ENCODE data around the gene CCDC102A. TPM values are rescaled to one million over a fixed set of nuclear protein-coding genes. Genes with fewer than 3 reads are reported as not detected.
A peak's percentile ranks its signal among the peaks of the same experiment; 100 is the strongest.

Gene CCDC102A
- polyA plus RNA-seq, 2 of the 4 experiments (the other 2 are of a cell fraction), result 8.0 to 8.3 TPM

DNA sequence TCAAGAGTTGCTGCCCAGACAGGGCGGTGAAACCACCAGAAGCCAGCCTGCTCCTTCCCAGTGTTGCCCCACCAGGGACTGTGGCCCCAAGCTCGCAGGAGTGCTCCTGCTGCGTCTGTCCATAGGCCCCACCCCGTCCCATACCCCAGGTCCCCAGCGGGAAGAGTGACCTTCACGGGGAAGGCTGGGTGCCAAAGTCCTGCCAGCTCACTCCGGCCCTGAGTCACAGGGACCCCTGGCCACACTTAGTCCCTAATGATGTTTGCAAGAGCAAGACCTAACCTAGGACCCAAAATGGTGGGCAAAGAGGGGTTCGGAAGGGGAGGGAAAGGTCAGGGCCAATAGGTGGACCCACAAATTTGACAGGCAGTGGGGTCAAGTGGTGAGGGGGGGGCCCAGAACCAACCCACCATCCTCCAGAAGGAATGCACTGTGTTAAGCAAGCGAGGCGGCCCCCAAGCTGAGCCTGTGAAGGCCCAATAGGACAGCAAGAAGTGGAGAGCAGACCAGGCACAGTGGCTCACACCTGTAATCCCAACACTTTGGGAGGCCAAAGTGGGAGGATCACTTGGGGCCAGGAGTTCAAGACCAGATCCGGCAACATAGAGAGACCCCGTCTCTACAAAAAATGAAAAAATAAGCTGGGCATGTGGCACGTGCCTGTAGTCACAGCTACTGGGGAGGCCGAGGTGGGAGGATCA is 53.4 kb downstream of the CCDC102A start:
- ChIA-PET CTCF (interaction anchor here (0.6 to 8.9 kb wide), 7 partner anchors 7 to 267 kb away, joined by 3 to 70 read pairs (median 3); partner anchors contain the start of gene POLR2C), POLR2A (no interaction called here)
- TF ChIP-seq ZSCAN20 (CRISPR knock-in tag; IDR thresholded peaks at IDR 0.05), result no peak
- no peak for TF ChIP-seq MAZ (IDR thresholded peaks at IDR 0.05; ENCODE audit: borderline replicate concordance, low read depth, low read length)
- TF ChIP-seq CBX2 (IDR thresholded peaks at IDR 0.05; ENCODE audit: borderline replicate concordance, low read depth), result no peak
- TF ChIP-seq, protein P1, sequence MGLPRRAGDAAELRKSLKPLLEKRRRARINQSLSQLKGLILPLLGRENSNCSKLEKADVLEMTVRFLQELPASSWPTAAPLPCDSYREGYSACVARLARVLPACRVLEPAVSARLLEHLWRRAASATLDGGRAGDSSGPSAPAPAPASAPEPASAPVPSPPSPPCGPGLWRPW (IDR thresholded peaks at IDR 0.05), result no peak
- no peak for TF ChIP-seq POLR2AphosphoS2 (conservative IDR thresholded peaks at IDR 0.05; ENCODE audit: low read length)
- no peak for TF ChIP-seq TP53 (CRISPR knock-in tag; IDR thresholded peaks at IDR 0.05)
- TF ChIP-seq ZC3H11A (IDR thresholded peaks at IDR 0.05), result no peak
- TF ChIP-seq NPAS2 (CRISPR knock-in tag; IDR thresholded peaks at IDR 0.05; ENCODE audit: borderline replicate concordance), result no peak
- TF ChIP-seq MAFK (IDR thresholded peaks at IDR 0.05; ENCODE audit: partially characterized antibody), result no peak
- no peak for TF ChIP-seq CBX8 (IDR thresholded peaks at IDR 0.05)
- TF ChIP-seq, protein P2, sequence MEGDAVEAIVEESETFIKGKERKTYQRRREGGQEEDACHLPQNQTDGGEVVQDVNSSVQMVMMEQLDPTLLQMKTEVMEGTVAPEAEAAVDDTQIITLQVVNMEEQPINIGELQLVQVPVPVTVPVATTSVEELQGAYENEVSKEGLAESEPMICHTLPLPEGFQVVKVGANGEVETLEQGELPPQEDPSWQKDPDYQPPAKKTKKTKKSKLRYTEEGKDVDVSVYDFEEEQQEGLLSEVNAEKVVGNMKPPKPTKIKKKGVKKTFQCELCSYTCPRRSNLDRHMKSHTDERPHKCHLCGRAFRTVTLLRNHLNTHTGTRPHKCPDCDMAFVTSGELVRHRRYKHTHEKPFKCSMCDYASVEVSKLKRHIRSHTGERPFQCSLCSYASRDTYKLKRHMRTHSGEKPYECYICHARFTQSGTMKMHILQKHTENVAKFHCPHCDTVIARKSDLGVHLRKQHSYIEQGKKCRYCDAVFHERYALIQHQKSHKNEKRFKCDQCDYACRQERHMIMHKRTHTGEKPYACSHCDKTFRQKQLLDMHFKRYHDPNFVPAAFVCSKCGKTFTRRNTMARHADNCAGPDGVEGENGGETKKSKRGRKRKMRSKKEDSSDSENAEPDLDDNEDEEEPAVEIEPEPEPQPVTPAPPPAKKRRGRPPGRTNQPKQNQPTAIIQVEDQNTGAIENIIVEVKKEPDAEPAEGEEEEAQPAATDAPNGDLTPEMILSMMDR (IDR thresholded peaks at IDR 0.05), result no peak
- TF ChIP-seq EP300 (IDR thresholded peaks at IDR 0.05), result no peak
- TF ChIP-seq FOSB (CRISPR knock-in tag; IDR thresholded peaks at IDR 0.05), result no peak
- TF ChIP-seq HOXB5 (CRISPR knock-in tag; IDR thresholded peaks at IDR 0.05), result no peak
- TF ChIP-seq, protein P3, sequence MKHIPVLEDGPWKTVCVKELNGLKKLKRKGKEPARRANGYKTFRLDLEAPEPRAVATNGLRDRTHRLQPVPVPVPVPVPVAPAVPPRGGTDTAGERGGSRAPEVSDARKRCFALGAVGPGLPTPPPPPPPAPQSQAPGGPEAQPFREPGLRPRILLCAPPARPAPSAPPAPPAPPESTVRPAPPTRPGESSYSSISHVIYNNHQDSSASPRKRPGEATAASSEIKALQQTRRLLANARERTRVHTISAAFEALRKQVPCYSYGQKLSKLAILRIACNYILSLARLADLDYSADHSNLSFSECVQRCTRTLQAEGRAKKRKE (CRISPR knock-in tag; IDR thresholded peaks at IDR 0.05; ENCODE audit: low read depth), result no peak
- no peak for TF ChIP-seq RFX5 (IDR thresholded peaks at IDR 0.05)
- no peak for TF ChIP-seq RAD21 (conservative IDR thresholded peaks at IDR 0.05 in 1 of 2, IDR thresholded peaks at IDR 0.05 in 1 of 2)
- ATAC-seq (no peak), FAIRE-seq (no peak), DNase-seq (ENCODE audit: low read depth in 1 of 2, low spot score in 1 of 2) (no peak)
- Histone ChIP-seq H3K4me3 (no peak overlapping the region), H3K27ac (peak overlapping the region in 1 of 2 experiments; percentile 66; a peak in 3 of 6 replicates), H3K4me2 (peak overlapping the region; percentile 30; the same call in 1 of the 3 replicates), H3K4me1 (peaks cover 77% of the 10 kb centered on the region), H3K9me3 (no peaks in the 10 kb centered on the region)
- 74% methylated on average over 10 of the region's 14 CpGs for WGBS (ENCODE audit: missing lambda C conversion rate)

DNA sequence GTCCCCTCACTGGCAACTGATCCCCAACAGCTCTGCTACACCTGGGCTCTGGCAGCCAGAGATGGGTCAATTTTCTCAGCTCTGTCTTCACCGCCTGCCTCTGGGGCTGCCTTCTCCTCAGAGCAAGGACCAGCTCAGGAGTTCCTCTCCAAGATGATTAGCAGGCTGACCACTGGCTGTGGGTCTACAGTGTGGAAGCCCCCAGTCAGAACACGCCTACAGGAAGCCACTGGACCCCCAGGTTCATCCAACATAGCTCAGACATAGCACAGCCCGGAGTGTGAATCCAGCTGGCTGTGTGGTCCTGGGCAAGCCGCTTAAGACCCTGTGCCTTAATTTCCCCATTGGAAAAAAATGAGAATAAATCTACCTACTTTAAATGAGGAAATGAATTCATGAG is 55.0 kb downstream of the CCDC102A start:
- FAIRE-seq (no peak), ATAC-seq (no peak), DNase-seq (ENCODE audit: low read depth in 1 of 2, low spot score in 1 of 2) (no peak)
- Histone ChIP-seq H3K4me3 (no peak overlapping the region), H3K4me1 (peaks cover 82% of the 10 kb centered on the region), H3K27ac (peak overlapping the region; percentile 96 to 98), H3K4me2 (peak overlapping the region; percentile 93; the same call in 1 of the 3 replicates), H3K9me3 (no peaks in the 10 kb centered on the region)
- ChIA-PET CTCF (interaction anchor here (0.9 to 3.9 kb wide), 7 partner anchors 15 to 65 kb away, joined by 3 to 31 read pairs (median 5); partner anchors contain the start of gene POLR2C), POLR2A (interaction anchor here (1.1 to 2.4 kb wide), 3 partner anchors 10 to 34 kb away, joined by 9 to 15 read pairs (median 11); partner anchors contain the start of genes CIAPIN1, COQ9 and POLR2C)
- 95% methylated on average over 4 of the region's 4 CpGs for WGBS (ENCODE audit: missing lambda C conversion rate)
- no peak for TF ChIP-seq NR3C1 (IDR thresholded peaks at IDR 0.05)
- TF ChIP-seq ZFP36 (IDR thresholded peaks at IDR 0.05; ENCODE audit: borderline replicate concordance, partially characterized antibody), result no peak
- TF ChIP-seq, protein P4, sequence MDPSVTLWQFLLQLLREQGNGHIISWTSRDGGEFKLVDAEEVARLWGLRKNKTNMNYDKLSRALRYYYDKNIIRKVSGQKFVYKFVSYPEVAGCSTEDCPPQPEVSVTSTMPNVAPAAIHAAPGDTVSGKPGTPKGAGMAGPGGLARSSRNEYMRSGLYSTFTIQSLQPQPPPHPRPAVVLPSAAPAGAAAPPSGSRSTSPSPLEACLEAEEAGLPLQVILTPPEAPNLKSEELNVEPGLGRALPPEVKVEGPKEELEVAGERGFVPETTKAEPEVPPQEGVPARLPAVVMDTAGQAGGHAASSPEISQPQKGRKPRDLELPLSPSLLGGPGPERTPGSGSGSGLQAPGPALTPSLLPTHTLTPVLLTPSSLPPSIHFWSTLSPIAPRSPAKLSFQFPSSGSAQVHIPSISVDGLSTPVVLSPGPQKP (IDR thresholded peaks at IDR 0.05; ENCODE audit: low read depth, low read length), result no peak
- TF ChIP-seq NFE2L2 (conservative IDR thresholded peaks at IDR 0.05; ENCODE audit: low read length), result no peak
- TF ChIP-seq POLR2A (IDR thresholded peaks at IDR 0.05; ENCODE audit: low read length), result no peak
- TF ChIP-seq HOXB13 (CRISPR knock-in tag; IDR thresholded peaks at IDR 0.05; ENCODE audit: low read depth), result no peak
- no peak for TF ChIP-seq MAZ (IDR thresholded peaks at IDR 0.05; ENCODE audit: borderline replicate concordance, low read depth, low read length)
- no peak for TF ChIP-seq ZNF302 (CRISPR knock-in tag; IDR thresholded peaks at IDR 0.05)
- no peak for TF ChIP-seq KDM1A (IDR thresholded peaks at IDR 0.05; ENCODE audit: low read depth)
- TF ChIP-seq JUN (IDR thresholded peaks at IDR 0.05), result no peak
- TF ChIP-seq, protein P5, sequence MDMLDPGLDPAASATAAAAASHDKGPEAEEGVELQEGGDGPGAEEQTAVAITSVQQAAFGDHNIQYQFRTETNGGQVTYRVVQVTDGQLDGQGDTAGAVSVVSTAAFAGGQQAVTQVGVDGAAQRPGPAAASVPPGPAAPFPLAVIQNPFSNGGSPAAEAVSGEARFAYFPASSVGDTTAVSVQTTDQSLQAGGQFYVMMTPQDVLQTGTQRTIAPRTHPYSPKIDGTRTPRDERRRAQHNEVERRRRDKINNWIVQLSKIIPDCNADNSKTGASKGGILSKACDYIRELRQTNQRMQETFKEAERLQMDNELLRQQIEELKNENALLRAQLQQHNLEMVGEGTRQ (IDR thresholded peaks at IDR 0.05), result no peak
- TF ChIP-seq MYC (IDR thresholded peaks at IDR 0.05; ENCODE audit: borderline replicate concordance, low read length), result no peak
- no peak for TF ChIP-seq JUNB (IDR thresholded peaks at IDR 0.05)
- TF ChIP-seq CBX2 (IDR thresholded peaks at IDR 0.05; ENCODE audit: borderline replicate concordance, low read depth), result no peak
- TF ChIP-seq, protein P2 (IDR thresholded peaks at IDR 0.05), result no peak
- TF ChIP-seq RAD21 (conservative IDR thresholded peaks at IDR 0.05 in 1 of 2, IDR thresholded peaks at IDR 0.05 in 1 of 2), result no peak
- TF ChIP-seq HEYL (CRISPR knock-in tag; IDR thresholded peaks at IDR 0.05), result no peak
- TF ChIP-seq EHMT2 (IDR thresholded peaks at IDR 0.05; ENCODE audit: low read depth), result no peak

Data from A549 (cell line).